GM20000 (cell line): ENCODE data around the gene CSNK1G2.

ENCODE experiments used
- DNase-seq: peaks from one replicate; pipeline ENCODE4 v3.0.0; 2012; ENCODE audit warnings: low spot score
- CTCF ChIP-seq: IDR thresholded peaks from 2 replicates; pipeline ENCODE4 v1.5.1; 2012; ENCODE audit warnings: mild to moderate bottlenecking, control low read depth; ENCODE audit errors: extremely low read depth, missing control alignments

CSNK1G2 gene

GRCh38 chr19:1979017-1979416 is 38.0 kb downstream of the CSNK1G2 start:
- DNase-seq: no peak
- TF ChIP-seq CTCF: no peak

GRCh38 chr19:1979642-1980041 is 38.7 kb downstream of the CSNK1G2 start:
- no peak for TF ChIP-seq CTCF

GRCh38 chr19:1980091-1980808 is 39.3 kb downstream of the CSNK1G2 start:
- TF ChIP-seq CTCF: no peak
- no peak for DNase-seq

More at GRCh38 chr19:1979642-1980041, 38.7 kb downstream of the CSNK1G2 start:
- DNase-seq: no peak

GRCh38 chr19:1980809-1981181 is 39.8 kb downstream of the CSNK1G2 start:
- DNase-seq: no peak
- no peak for TF ChIP-seq CTCF

- TF ChIP-seq CTCF: no peak
- no peak for DNase-seq
These were observed 40.3 kb downstream of the CSNK1G2 start for GRCh38 chr19:1981253-1981652.

- no peak for DNase-seq
- no peak for TF ChIP-seq CTCF
These were observed 43.4 kb downstream of the CSNK1G2 start for GRCh38 chr19:1984357-1984756.

- DNase-seq: no peak
These were observed 44.8 kb downstream of the CSNK1G2 start for GRCh38 chr19:1985588-1986356.

More at GRCh38 chr19:1985588-1986356, 44.8 kb downstream of the CSNK1G2 start:
- TF ChIP-seq CTCF: no peak
